Stimulated activated CD4-positive, alpha-beta T cell treated with anti-CD3 and anti-CD28 coated beads, TNF-alpha, amount 100 ng/mL, for 48 hours (primary cell): ENCODE measurements around the gene IFNB1.

Experiments
- DNase-seq, 3 donors: peaks; one replicate each; pipeline ENCODE4 v3.0.0-alpha.2; 2020; ENCODE audit warnings: low read depth in 3 of 3

The IFNB1 gene

DNA sequence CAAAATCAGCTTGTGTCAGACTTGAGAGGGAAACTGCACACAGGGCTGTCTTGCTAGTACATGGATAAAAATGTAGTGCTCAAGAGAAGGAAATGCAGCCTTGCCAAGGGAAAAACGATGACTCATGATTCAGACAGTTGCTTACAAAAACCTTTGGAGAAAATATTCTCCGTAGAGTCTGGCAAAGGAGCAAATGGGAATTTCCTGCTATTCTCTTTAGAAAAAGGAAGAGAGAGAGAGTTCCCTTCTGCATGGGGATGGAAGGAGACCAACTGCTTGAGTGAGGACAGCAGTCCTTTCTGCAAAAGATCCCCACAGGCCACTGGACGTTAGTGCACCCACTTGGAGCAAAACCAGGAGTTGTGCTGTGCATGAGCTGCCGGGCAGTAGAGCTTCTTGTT lies 7.6 kb downstream of the IFNB1 start:
- no peak for DNase-seq

DNA sequence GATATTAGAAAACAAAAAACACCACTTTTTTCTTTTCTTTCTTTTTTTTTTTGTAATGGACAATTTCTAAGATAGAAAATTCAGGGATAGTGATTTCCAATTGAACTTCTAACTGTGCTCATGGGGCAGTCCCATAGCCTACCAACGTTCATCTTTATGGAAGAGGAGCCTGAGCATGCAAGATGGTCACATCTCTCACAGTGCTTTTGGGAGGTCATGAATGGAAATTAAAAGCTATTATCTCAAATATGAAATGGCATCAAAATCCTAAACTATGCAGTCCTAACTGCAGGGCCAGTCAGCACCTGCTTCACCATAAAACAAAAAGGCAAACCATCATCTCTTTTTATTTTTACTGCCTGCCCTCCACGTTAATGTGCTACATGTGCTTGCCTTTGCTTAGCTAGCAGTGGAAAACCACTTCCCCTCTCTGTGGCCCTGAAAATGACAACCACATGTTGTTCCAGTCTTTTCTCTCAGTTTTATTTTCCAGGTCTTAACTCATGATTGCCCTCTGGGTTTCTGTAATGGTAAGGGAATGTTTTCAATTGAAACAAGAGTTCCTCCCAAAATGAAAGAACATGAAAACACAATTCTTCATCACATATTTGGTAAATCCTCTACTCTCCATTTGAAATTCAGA lies 16.7 kb downstream of the IFNB1 start:
- DNase-seq = no peak

DNA sequence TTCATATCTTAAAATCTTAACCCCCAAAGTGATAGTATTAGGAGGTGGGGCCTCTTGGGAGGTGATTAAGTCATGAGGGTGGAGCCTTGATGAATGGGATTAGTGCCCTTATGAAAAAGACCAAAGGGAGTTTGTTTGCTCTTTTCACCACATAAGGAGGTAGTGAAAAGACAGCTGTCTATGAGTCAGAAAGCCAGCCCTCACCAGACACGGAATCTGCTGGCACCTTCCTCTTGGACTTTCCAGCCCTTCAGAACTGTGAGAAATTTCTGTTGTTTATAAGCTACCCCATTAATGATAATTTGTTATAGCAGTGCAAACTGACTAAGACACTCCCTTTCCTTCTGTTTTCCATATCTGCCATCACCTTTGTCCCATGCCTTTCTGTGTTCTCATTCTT lies 20.8 kb downstream of the IFNB1 start:
- no peak for DNase-seq

DNA sequence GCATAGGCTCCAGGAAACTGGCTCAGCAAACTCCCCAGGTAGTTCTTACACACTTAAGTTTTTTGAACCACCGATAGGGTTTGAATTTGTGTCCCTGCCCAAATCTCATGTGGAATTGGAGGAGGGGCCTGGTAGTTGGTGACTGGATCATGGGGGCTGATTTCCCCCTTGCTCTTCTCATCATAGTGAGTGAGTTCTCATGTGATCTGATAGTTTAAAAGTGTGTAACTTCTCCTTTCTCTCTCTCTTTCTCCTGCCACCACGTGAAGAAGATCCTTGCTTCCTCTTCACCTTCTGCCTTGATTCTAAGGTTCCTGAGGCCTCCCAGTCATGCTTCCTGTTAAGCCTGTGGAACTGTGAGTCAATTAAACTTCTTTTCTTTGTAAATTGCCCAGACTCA lies 23.9 kb downstream of the IFNB1 start:
- DNase-seq = no peak

DNA sequence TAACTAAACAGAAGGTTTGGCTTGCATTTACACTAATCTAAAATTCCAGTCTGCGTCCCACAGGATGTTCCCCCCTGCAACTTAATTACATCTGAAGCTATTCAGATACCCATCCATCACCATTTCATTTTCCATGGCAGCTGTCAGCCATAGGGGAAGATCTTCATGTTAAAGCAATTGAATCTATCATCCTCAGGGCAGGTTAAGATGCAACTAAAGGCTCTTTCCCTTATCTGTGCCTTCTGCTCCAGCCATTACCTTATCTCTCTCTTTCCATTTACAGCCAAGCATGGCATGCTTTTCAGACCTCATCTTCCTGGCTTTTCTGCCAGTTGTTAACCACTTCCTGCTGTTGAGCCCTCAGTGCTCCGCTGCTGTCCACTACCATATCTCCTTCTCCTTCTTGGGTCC lies 30.5 kb downstream of the IFNB1 start:
- no peak for DNase-seq

DNA sequence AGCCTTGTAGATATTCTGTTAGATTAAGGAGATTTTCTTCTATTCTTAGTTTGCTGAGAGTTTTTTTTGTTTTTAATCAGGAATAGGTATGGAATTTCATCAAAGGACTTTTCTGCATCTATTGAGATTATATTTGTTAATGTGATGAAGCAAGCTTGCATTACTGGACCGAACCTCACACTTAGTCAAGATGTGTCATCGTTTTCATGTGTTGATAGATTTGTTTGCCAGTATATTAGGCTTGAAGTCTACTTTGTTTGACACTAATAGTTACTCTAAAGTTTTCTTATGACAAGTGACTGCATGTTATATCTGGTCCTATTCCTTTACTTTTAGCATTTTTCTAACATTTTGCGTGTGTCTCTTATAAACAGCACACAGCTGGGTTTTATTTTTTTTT lies 33.9 kb downstream of the IFNB1 start:
- DNase-seq = no peak

DNA sequence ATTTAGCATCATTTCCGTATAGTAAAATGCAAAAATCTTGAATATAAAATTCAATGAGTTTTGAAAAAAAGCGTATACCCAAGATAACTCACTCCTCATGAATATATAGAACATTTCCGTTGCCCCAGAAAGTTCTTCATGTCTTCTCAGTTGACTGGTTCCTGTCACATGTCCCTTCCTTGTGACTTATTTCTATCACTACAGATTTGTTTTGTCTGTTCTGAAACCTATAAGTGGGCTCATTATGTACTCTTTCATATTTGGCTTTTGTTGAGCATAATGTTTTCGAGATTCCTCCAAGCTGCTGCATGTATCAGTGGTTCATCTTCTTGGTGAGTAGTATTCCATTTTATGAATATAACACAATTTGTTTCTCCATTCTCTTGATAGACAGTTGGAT lies 35.3 kb downstream of the IFNB1 start:
- DNase-seq = no peak

GRCh38 chr9:21039302-21039701 lies 38.4 kb downstream of the IFNB1 start:
- no peak for DNase-seq

- DNase-seq = no peak
Observed at GRCh38 chr9:21037278-21037677, 40.5 kb downstream of the IFNB1 start.

DNA sequence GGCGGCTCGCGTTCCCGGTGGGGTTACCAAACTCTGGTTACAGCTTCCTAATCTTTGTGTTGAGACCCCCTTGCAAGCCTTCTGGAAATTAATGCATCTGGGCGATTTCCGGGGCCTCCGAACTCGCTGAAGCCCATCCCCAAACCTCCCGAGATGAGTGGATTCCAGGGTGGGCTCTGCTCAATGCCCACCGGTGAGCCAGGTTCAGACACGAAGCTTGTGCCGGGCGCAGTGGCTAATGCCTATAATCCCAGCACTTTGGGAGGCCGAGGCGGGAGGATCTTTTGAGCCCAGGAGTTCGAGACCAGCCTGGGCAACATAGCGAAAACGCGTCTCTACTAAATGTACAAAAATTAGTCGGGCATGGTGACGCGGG lies 45.9 kb downstream of the IFNB1 start:
- no peak for DNase-seq

- peak; percentile 31 to 37 (median 35) for DNase-seq
Observed at GRCh38 chr9:21031091-21031807, 46.5 kb downstream of the IFNB1 start, which contains the start of gene HACD4. Gene HACD4, minus strand, starts transcription at chr9:21031640. Its CDS starts 50 bp downstream, at chr9:21031590.

- no peak for DNase-seq
Observed at GRCh38 chr9:21030389-21031035, 47.2 kb downstream of the IFNB1 start.

- no peak for DNase-seq
Observed at GRCh38 chr9:21029661-21030060, 48.1 kb downstream of the IFNB1 start.

DNA sequence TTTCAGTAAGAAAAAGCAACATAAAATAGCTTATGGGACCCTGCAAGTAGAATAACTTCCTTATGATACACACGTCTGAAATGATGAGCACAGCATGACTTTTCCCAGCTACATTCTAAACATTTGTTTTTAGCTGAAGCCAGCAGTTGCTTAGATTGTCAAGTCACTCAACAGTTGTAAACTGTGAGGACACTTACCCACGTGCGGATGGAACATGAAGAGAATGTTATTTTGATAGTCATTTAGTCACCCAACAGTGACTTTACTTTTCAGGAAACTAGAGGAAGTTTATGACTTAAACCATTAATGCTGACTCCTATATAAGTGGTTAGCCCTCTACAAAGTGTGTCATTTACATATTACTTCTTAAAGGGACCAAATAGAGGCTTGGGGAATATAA lies 49.3 kb downstream of the IFNB1 start:
- no peak for DNase-seq

DNA sequence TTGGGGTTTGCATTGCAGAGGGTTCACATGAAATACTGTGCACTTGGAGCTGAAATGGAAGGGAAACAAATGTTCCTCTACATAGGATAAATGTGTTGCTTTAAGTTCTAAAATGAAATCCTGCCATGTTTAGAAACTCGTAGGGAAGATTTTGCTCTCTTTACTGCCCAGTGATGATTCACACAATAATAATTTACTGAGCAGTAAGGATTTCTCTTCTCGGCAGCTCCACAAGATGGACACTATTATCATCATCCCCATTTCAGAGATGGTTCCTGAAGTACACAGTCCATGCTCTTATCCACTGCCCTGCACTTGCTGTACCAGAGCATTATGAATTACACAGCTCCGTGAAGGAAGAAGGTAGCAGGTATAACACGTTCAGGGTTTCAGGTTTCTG lies 50.4 kb downstream of the IFNB1 start:
- DNase-seq = no peak
